NCI-H2107 (cell line): ENCODE results near the gene THAP6.
"Not testable (repeated sequence)": the region's sequence is repeated elsewhere in the genome, so short reads cannot be mapped to it uniquely, and the experiment has no call there.

ENCODE experiments used
- DNase-seq: peaks from one replicate; lab custom pipeline; 2025; lab: John Stamatoyannopoulos, UW

The THAP6 gene, protein sequence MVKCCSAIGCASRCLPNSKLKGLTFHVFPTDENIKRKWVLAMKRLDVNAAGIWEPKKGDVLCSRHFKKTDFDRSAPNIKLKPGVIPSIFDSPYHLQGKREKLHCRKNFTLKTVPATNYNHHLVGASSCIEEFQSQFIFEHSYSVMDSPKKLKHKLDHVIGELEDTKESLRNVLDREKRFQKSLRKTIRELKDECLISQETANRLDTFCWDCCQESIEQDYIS

DNA sequence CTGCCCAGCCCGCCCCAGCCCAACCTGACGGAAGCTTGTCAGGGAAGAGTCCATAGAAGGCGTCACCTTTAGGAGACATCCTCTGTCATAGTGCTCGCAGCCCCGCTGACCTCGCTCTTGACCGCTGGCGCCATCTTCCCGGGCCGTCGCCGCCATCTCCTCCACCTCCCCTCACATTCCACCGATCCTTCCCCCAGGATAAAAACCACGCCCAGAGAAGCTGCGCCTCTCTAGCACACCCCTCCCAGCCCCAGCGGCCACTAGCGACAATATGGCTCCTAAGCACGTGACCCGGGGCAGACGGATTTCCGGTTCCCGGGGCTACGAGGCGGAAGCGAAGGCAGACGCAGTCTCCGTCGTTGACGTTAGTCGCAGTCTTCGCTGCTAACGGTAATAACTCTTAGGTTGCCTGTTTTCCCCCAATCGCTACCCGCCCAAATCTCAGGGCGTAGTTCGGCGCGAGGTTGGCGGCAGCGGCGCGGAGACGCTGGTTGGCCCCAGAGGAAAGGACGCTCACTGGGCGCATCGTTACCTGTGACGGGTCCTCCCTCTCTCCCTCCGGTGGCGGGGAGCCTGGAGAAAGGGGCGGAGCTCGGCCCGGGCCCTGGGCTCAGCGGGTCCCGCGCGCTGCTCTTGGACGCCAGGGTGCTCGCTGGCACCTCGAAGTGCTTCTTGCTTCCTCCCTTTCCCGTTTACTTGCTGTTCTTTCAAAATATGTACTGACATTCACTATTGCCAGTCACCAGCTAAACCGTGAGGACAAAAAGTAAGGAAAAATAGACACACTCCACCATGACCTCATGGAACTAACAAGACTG is at the start of gene THAP6, which contains the start of gene RCHY1:
THAP6 (plus strand) TSS at position 343 of the 818 bp plus-strand sequence. CDS start 980 bp downstream, outside the sequence.
RCHY1 (minus strand) TSS at position 273 of the 818 bp plus-strand sequence; CDS start at position 156, 117 bp downstream.
- peak; percentile 74 for DNase-seq

DNA sequence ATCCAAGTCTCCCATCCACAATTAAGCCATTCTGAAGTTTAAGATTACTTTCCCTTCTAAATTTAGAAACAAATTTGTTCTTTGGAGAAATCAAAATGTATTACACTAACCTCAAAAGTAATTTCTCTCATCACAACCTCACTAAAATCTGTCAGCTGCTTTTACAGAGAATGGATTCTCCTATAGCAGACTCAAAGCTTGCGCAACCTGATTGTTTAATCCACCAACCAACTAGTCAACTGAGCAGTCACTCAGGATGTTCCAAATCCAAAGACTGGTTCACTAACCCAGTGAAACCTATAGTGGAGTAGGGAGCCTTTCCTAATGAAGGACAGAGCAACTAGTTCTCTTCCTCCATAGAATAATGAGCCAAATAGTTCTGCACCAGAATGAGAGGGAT is 44.4 kb upstream of the THAP6 start:
- DNase-seq, result no peak

DNA sequence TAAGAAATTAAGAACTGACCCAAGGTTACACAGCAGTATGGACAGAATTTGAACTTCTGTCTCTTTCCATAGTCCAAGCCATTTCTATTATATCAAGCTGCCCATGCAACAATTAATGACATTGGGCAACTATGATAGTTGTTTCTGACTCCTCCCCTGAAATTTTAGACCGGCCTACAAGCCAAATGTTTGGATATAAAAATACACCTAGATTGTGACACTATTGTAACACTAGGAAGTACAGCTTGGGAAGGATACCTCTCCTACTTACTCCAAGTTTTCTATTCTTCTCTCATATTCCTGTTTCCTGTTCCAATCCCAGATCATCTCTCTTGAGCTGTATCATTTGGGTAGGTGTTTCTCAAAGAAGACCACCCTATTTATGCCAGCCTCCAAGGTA is 43.5 kb upstream of the THAP6 start:
- DNase-seq, result no peak

DNA sequence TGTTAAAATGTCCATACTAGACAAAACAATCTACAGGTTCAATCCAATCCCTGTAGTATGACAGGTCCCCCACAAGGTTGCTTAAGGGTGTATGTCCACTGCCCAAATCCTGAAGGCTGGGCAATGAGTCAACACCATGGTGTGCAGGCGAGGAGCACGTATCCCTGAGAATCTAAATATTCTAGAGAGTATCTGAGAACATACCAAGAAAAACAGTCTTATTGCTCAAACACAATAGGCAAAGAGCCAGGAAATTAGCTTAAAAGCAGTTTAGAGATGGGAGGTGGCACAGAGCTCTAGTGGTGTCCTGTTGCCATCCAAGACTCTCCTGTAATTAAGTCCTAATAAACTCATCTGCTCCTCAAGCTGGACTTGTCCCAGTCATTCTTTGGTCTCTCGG is 37.1 kb upstream of the THAP6 start:
- DNase-seq, result no peak

DNA sequence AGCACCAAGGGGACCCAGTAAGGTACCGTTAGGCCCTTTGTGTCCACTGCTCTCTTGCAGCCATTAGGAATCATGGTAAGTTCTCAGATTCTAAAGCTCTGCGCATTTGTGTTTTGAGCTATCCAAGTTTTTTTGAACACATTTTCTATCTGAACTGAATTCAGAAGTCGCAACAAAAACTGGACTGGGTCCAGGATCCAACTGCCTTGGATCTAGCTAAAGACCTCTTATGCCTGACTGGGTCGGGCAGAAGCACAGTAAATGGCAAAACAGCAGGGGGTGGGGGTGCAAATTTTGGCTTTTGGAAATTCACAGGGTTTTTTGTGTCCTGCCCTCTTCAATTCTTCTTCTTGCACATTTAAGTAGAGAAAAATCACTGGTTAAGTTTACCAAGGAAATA is 30.1 kb upstream of the THAP6 start:
- no peak for DNase-seq

DNA sequence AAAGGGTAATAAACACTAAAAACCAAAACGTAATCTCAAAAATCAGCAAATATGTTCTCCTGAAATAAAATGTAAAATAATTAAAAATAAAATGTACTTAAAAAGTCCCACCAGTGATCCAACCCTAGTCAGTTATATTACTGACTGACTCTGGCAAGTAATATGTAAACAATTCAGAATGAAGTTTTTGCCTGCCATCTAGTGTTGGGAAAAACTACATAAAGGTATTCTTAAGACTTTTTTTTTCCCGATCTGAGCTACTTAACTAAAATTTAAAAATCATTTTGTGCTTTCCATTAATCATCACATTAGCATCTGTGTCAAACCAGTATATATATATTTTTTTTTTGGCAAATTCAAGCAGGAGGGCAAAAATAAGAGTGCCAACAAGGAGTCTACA is 24.1 kb upstream of the THAP6 start:
- no peak for DNase-seq

DNA sequence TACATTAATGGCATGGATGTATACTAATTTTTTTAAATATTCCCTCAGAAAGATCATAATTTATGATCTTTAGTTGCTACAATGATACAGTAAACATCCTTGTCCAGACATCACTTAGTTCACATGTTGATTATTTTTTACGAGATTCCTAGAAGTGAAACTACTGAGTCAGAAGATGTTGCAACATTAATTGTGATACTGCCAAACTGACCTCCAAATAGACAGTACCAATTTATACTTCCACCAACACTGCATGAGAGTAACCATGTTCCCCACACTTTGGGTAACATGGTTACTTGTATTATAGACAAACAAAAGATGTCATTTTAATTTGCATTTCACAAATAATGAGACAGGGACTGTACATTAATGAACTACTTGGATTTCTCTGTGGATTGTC is 19.7 kb upstream of the THAP6 start:
- no peak for DNase-seq

DNA sequence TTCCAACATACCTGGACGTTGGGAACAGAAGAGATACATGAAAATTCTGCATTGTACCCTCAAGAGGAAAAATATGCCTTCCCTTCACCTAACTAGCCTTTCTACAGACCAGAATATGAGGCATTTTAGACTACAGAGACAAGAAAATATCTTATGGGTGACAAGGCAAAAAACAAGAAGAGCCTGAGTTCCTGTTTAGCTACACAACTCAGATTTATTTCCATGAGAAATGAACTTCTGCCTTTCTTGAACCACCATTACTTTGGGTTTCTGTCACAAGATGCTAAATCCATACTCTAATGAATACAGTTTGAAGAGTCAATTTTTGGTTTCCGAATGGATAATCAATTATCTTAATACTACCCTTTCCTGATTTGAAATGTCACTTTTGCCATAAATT is 18.8 kb upstream of the THAP6 start:
- no peak for DNase-seq

DNA sequence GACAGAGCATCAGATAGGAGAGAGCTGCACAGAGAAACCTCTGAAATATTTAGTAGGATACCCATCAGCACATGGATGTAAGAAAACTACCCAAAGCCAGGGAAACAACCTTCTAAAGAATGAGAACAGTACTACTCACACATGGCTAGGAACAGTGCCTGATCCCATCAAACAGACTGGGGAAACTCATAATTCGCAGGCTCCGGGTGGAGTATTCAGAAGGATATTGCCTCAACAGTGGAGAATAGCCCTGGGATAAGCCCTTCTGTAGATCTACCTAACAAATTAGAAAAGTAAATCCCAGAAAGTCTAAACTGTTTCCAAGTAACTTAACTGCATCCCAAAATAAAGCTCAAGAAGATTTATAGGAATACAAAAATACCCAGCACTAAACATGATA is 17.9 kb upstream of the THAP6 start:
- DNase-seq, result no peak

DNA sequence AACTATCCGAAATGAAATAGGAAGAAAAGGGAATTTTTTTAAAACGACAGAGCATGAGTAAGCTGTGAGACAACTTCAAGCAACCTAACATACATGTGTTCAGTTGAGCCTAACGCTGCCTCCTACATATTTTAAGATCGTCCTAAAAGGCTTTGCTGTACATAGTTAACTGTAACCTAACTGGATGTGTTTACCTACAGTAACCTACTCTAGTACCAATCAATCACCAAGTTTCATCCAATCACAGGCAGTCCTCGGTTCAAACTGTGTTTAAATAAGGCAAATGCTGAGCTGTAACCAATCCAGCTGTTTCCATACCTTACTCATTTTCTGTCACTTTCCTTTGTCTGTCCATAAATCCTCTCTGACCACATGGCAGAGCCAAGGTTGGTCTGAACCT is 17.1 kb upstream of the THAP6 start:
- DNase-seq, result no peak

DNA sequence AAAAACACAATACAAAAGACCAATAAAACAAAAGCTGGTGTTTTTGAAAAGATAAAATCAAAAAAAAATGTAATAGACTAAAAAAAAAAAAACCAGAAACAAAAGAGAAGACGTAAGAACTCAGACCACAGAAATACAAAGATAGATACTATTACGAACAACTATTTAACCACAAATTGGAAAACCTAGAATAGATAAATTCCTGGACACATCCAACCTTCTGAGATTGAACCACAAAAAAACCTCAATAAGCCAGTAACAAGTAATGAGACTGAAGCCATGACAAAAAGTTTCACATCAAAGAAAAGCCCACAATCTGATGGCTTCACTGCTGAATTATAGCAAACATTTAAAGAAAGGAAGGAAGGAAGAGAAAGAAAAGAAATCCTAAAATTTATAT is 16.2 kb upstream of the THAP6 start:
- no peak for DNase-seq

DNA sequence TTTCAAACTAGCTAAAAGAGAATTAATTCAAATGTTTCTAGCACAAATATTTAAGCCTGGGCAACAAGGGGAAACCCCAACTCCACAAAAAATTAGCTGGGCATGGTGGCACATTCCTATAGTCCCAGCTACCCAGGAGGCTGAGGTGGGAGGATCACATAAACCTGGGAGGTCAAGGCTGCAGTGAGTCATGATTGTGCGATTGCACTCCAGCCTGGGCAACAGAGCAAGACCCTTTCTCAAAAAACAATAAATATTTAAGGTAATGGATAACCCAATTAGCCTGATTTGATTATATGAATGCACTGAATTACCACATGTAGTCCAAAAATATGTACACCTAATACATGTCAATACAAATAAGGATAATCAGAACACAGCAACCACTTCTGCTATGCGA is 14.4 kb upstream of the THAP6 start:
- no peak for DNase-seq

DNA sequence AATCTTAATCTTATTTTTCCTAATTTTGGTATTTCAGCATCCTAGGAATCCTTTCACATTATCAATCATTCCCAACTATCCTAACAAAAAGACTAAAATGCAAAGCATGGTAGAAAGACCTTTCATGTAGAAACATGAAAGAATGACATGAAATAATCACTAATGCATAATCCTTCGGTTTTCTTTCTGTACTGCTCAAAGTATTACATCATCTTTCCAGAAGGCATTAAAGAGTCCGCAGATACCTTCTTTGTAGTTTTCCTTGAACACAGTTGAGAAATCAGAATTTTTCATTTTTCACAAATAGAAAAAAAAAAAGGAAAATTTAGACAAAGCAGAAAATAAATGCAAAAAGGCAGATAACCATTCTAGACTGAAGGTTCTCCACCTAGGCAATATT is 11.6 kb upstream of the THAP6 start:
- no peak for DNase-seq

DNA sequence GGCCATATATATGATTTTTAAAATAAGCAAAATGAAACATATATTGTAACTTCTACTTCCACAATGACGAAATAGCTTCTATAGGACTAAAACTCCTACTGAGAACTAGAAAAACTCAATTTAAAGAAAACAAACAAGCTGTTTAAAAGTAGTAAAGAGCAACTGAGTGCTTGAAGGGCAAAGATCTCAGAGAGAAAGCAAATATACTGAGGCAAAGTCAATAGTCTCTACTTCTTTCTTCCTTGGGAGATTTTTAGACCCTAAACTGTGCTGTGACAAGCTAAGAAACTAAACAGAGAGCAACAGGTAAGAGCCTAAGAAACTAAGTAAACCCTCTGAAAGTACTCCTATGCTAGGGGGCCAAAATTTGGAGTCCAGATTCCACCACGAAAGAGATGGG is 8.6 kb upstream of the THAP6 start:
- no peak for DNase-seq

DNA sequence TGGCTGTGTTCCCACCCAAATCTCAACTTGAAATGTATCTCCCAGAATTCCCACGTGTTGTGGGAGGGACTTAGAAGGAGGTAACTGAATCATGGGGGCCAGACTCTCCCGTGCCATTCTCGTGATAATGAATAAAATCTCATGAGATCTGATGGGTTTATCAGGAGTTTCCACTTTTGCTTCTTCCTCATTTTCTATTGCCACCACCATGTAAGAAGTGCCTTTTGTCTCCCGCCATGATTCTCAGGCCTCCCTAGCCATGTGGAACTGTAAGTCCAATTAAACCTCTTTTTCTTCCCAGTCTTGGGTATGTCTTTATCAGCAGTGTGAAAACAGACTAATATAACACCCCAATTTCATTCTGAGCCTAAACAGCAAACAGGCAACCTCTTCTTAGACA is 4.7 kb upstream of the THAP6 start:
- DNase-seq, result not testable (repeated sequence)

DNA sequence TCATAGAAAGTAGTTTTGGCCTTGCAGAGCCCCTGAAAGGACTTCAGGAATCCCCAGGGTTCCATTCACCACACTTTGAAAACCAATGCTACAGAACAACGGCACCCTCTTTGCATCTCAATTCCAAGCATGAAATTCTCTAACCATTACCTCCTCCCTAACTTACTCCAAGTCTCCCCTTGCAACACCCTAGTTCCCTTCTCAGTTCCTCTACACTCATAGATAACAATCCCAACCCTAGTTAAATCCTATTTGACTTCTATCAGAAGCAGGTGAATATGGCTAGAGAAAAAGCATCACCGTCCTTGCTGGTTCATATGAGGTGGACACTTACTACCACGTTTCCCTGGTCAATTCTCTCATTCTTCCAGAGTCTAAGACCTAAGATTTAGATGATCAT is 2.4 kb upstream of the THAP6 start:
- DNase-seq, result no peak

DNA sequence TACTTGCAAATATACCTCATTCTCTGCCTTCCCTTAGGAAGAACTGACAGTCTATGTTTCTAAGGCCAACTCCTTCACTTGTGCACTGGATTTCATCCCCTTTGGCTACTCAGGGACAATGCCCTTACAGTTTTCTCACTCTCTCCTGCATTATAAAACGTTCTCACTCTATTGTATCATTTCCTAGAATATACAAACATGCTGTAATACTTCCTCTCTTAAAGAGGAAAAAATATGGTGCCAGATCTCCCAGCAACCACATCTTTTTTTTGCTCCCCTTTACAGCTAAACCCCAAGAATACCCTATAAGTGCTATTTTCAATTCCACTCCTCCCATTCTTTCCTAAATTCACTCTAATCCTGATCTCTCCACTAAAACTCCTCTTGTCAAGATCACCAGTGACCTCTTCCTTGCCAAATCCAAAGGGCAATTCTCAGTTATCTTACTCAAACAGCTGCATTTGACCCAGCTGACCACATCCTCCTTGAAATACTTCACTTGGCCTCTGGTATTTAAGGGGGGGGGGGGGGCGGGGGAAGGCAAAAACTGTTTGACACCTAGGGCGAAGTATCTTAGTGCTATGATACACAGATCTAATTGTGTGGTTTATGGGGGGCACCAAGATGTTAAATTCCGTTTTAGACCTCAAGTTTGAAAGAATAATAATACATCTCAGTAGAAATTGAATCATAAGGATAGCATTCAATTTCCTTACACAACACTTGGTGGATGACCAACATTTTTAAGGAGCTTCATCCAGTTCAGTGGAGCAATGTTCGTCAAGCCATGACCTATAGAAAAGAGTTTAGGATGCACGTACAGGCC is 1.7 kb upstream of the THAP6 start:
- no peak for DNase-seq

DNA sequence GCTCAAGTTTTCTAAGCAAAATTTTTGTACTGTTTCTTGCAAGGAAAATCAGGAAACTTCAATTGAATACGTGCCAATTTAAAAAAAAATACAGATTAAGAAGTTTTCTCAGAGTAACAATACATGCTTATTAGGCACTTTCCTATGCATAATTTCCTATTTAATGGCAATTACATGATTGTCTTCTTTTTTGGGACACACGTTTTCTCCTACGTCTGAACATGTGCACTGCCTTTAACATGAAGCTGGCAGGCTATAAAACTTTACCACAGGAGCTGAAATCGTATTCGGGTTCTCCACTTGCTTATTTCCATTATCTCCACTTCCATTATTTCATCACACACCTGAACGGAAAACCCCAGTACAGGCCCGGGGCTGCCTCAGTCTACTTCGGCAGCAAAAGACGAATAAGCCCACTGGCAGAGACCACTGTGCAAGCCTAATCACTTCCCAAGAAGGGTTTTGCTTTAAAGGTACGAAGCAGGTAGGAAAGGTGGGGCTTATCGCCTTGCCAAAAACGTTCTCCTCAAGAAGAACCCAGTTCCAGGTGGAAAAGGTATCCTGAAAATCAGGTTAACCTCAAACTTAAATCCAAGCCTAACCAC is 645 bp upstream of the THAP6 start:
- DNase-seq, result no peak

DNA sequence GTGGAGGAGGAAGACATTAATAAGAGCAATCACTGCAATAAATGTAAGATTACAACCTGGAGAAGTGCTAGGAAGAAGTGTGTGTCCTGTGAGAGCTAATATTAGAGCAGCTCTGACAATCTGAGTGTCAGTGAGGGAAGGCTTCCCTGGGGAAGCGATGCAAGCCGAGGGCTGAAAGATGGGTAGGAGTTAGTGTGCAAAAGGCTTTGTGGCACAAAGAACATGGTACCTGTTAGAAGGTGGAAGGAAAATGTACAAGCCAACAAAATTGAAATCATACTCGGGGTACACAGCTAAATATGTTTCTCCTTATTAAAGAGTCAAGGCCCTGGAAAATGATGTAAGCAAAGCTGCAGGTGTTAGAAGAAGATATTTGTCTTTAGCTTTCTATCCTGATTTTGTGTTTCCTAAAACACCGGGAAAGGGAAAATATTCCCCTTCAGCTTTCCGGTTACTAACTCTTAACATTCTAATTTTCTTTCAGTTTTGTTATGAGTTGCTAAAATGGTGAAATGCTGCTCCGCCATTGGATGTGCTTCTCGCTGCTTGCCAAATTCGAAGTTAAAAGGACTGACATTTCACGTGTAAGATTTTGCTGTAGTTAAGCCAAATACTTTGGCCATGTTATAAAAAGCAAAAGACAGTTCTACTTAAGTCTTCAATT is 808 bp downstream of the THAP6 start:
- DNase-seq, result no peak

DNA sequence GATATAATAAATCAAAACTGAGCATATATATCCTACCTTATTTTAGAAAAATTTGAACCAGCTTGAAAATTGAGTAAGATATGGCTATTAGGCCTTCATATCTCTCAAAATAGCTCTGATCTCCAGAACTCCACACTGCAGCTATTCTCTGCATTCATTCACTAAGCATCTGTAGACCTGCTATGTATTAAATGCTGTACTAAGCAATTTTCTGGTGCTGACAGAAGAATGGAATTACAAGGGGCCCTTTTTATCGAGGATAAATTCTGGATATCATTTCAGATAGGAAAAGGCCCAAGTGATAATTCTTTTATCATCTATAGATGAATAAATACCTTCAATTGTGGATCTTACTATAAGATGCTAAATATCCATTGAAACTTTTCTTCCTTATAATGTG is 1.9 kb downstream of the THAP6 start:
- no peak for DNase-seq

DNA sequence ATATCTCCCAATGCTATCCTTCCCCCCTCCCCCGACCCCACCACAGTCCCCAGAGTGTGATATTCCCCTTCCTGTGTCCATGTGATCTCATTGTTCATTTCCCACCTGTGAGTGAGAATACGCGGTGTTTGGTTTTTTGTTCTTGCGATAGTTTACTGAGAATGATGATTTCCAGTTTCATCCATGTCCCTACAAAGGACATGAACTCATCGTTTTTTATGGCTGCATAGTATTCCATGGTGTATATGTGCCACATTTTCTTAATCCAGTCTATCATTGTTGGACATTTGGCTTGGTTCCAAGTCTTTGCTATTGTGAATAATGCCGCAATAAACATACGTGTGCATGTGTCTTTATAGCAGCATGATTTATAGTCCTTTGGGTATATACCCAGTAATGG is 5.2 kb downstream of the THAP6 start:
- not testable (repeated sequence) for DNase-seq

DNA sequence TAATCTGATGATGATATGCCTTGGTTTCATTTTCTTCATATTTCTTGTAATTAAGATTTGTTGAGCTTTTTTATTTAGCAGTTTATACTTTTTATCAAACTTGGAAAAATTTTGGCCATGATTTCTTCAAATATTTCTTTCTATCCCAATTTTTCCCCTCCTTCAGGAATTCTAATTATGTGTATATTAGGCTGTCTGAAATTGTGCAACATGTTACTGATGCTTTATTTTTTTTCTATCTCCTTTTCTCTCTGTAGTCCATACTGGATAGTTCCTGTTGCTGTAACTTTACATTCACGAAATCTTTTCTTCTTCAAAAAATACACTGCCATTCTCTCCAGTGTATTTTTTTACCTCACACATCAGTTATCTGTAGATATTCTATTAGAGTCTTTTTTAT is 10.8 kb downstream of the THAP6 start:
- DNase-seq, result no peak
